HepG2 (cell line): ENCODE data around the gene TMEM132D. TPM values are rescaled to one million over a fixed set of nuclear protein-coding genes. Genes with fewer than 3 reads are reported as not detected.

Experiments used
- ATAC-seq: fragments of 200-7000 bp; cut with Tn5 transposase; 3 replicates; pipeline ENCODE4 v1.9.1; 2020; ENCODE audit warnings: mild to moderate bottlenecking, moderate library complexity
- BruUV-seq: library from RNA; stranded (reverse); fragments of 400-500 nt; replicated peaks from 2 replicates; lab custom pipeline; 2021; lab: Mats Ljungman, UMichigan
- CTCF ChIA-PET: fragments of 300-600 bp; formaldehyde crosslinking; extraction: SDS; loops from one replicate; lab custom pipeline; 2021; ENCODE audit warnings: low total read pairs, inconsistent platforms, low intra/inter-chr PET ratio; lab: Yijun Ruan, JAX
- POLR2A ChIA-PET: fragments of 350-600 bp; sonication (Branson Sonifier 250); formaldehyde crosslinking; loops from one replicate; lab custom pipeline; 2020; ENCODE audit warnings: antibody characterized with exemption, inconsistent platforms; lab: Yijun Ruan, JAX
- DNase-seq: peaks from one replicate; pipeline ENCODE4 v3.0.0-alpha.2; 2015; ENCODE audit warnings: low spot score
- FAIRE-seq: peaks from 3 replicates; lab custom pipeline; 2011; peaks lifted over from hg19 to GRCh38; lab: Jason Lieb, UNC
- H2AFZ ChIP-seq: one replicate; pipeline ENCODE4 v1.6.1; 2011; ENCODE audit warnings: low read length, inconsistent platforms
- H3K27ac ChIP-seq: fragments of 300-600 bp; 3 replicates; pipeline ENCODE4 v1.8.0; 2011; ENCODE audit warnings: mixed run types, mild to moderate bottlenecking, mixed read lengths, low read length, inconsistent platforms; ENCODE audit not compliant: insufficient read depth; ENCODE audit errors: extremely low read length
- H3K27me3 ChIP-seq, 2 experiments: fragments of 200-600 bp in 1 of 2; 2 replicates in 1 of 2; 3 replicates in 1 of 2; pipeline versions ENCODE4 v1.6.0 to v1.8.0; 2011; ENCODE audit warnings: low read length in 2 of 2, mild to moderate bottlenecking in 2 of 2, moderate library complexity in 2 of 2, inconsistent platforms in 1 of 2; ENCODE audit not compliant: insufficient read depth in 2 of 2, control insufficient read depth in 1 of 2
- H3K36me3 ChIP-seq, 2 experiments: fragments of 200-600 bp in 1 of 2; replicated peaks in 1 of 2; 2 replicates in 1 of 2; 3 replicates in 1 of 2; pipeline versions ENCODE4 v1.5.1 to v1.8.0; 2011; ENCODE audit warnings: low read length in 2 of 2, inconsistent platforms in 1 of 2; ENCODE audit not compliant: insufficient read depth in 2 of 2, control insufficient read depth in 1 of 2
- H3K4me1 ChIP-seq: 2 replicates; pipeline ENCODE4 v1.5.1; 2012; ENCODE audit warnings: low read length, inconsistent platforms; ENCODE audit not compliant: insufficient read depth
- H3K4me2 ChIP-seq: 2 replicates; pipeline ENCODE4 v1.6.0; 2011; ENCODE audit warnings: low read depth, low read length, inconsistent platforms
- H3K4me3 ChIP-seq, 3 experiments: fragments of 200-600 bp in 1 of 3; sonication (generic), shearing (Covaris generic) in 1 of 3; replicated peaks in 1 of 3; 2 replicates each; pipeline ENCODE4 v1.5.1; 2011 to 2016; ENCODE audit warnings: low read length in 3 of 3, inconsistent platforms in 2 of 3, low read depth in 2 of 3, mild to moderate bottlenecking in 2 of 3, control low read depth in 1 of 3, mixed read lengths in 1 of 3; ENCODE audit not compliant: insufficient read depth in 1 of 3
- H3K79me2 ChIP-seq: one replicate; pipeline ENCODE4 v1.6.1; 2011; ENCODE audit warnings: low read length, inconsistent platforms; ENCODE audit not compliant: insufficient read depth
- H3K9ac ChIP-seq: 2 replicates; pipeline ENCODE4 v1.6.0; 2011; ENCODE audit warnings: mild to moderate bottlenecking, low read depth, low read length, inconsistent platforms; ENCODE audit not compliant: insufficient read depth
- H3K9me3 ChIP-seq: 2 replicates; pipeline ENCODE4 v1.5.1; 2012; ENCODE audit warnings: mild to moderate bottlenecking, low read length
- H4K20me1 ChIP-seq: 2 replicates; pipeline ENCODE4 v1.6.0; 2011; ENCODE audit warnings: inconsistent platforms, mild to moderate bottlenecking, low read length, moderate library complexity; ENCODE audit not compliant: insufficient read depth
- BRD4 ChIP-seq: sonication (generic); formaldehyde crosslinking; IDR thresholded peaks from 2 replicates; pipeline ENCODE4 v1.4.0; 2020; ENCODE audit warnings: missing genetic modification reagents
- CENPT ChIP-seq: sonication (generic); formaldehyde crosslinking; IDR thresholded peaks from 2 replicates; pipeline ENCODE4 v1.8.0; 2022; ENCODE audit warnings: low read depth, mild to moderate bottlenecking, moderate library complexity, missing genetic modification reagents
- DMAP1 ChIP-seq: IDR thresholded peaks from 2 replicates; pipeline ENCODE4 v1.6.1; 2016
- FOSL1 ChIP-seq: sonication (generic); formaldehyde crosslinking; IDR thresholded peaks from 2 replicates; pipeline ENCODE4 v1.9.0; 2021; ENCODE audit warnings: missing genetic modification reagents, borderline replicate concordance
- GABPB1 ChIP-seq: IDR thresholded peaks from 2 replicates; pipeline ENCODE4 v1.6.1; 2016; ENCODE audit warnings: mild to moderate bottlenecking, missing genetic modification reagents, moderate library complexity, missing compliant biosample characterization
- GPN1 ChIP-seq: sonication (generic); formaldehyde crosslinking; IDR thresholded peaks from 2 replicates; pipeline ENCODE4 v1.5.1; 2020; ENCODE audit warnings: missing genetic modification reagents, borderline replicate concordance
- MXI1 ChIP-seq: IDR thresholded peaks from 3 replicates; pipeline ENCODE4 v1.6.1; 2012; ENCODE audit warnings: low read depth, low read length, inconsistent platforms, borderline replicate concordance
- NFE2L2 ChIP-seq: fragments of 150-350 bp; IDR thresholded peaks from 2 replicates; pipeline ENCODE4 v1.6.1; 2014; ENCODE audit warnings: low read length
- REPIN1 ChIP-seq: sonication (generic); formaldehyde crosslinking; IDR thresholded peaks from 2 replicates; pipeline ENCODE4 v1.8.0; 2022; ENCODE audit warnings: missing genetic modification reagents, low read depth, mild to moderate bottlenecking, borderline replicate concordance
- ZNF451 ChIP-seq: sonication (generic); formaldehyde crosslinking; IDR thresholded peaks from 2 replicates; pipeline ENCODE4 v1.5.0; 2020; ENCODE audit warnings: mild to moderate bottlenecking, missing genetic modification reagents
- ZNF468 ChIP-seq: sonication (generic); formaldehyde crosslinking; IDR thresholded peaks from 2 replicates; pipeline ENCODE4 v1.8.0; 2022; ENCODE audit warnings: mild to moderate bottlenecking, moderate library complexity, missing genetic modification reagents
- ZNF614 ChIP-seq: IDR thresholded peaks from 2 replicates; pipeline ENCODE4 v1.6.1; 2018; ENCODE audit warnings: missing biosample characterization, missing genetic modification reagents, inconsistent platforms, borderline replicate concordance
- ZNF747 ChIP-seq: sonication (generic); formaldehyde crosslinking; IDR thresholded peaks from 2 replicates; pipeline ENCODE4 v1.8.1; 2023; ENCODE audit warnings: missing genetic modification reagents, mild to moderate bottlenecking, borderline replicate concordance
- WGBS: methylation state at CpG from one replicate; pipeline ENCODE4 v1.1.6; 2017; ENCODE audit warnings: low lambda C conversion rate; 5-methylcytosine and 5-hydroxymethylcytosine counted together
- in situ Hi-C: cut with HindIII; loops from 2 replicates; pipeline ENCODE4 v1.10.0; 2017; ENCODE audit warnings: low pct_unique_long_range_greater_than_20kb; ENCODE audit not compliant: extremely low pct_ligation_motif_present
- intact Hi-C: fragments of 100-400 bp; cut with micrococcal nuclease; formaldehyde crosslinking; loops from one replicate; pipeline ENCODE4 v1.10.0; 2022; ENCODE audit not compliant: unreplicated experiment
- polyA plus RNA-seq, 8 experiments: library from polyadenylated mRNA; depleted of rRNA in 3 of 8; stranded (reverse) in 7 of 8; unstranded in 1 of 8; fragments of >200 nt; fragmentation: Illumina TruSeq in 4 of 8; extraction: Trizol in 4 of 8; gene quantifications; 2 replicates each; pipeline versions ENCODE4 v1.2.1 to v1.2.3, GENCODE V29; 2011 to 2016; ENCODE audit warnings: low read depth in 4 of 8, missing spikeins in 1 of 8, mixed read lengths in 1 of 8; ENCODE audit not compliant: insufficient read depth in 1 of 8
- total RNA-seq, 5 experiments: library from RNA; depleted of rRNA; stranded (reverse); fragments of >200 nt; fragmentation: Illumina TruSeq; extraction: Trizol; gene quantifications; 2 replicates each; pipeline ENCODE4 v1.2.3, GENCODE V29; 2016; ENCODE audit warnings: low read depth in 1 of 5

TMEM132D gene
- total and polyA plus RNA-seq, 2 of the 13 experiments (the other 11 are each of a cell fraction or from before 2014, with no cell fraction given) = not detected

- 0% methylated on average over 2 of the region's 2 CpGs for WGBS
- DNase-seq = no peak
- CTCF ChIA-PET = no interaction called here
- no peak overlapping the region for H3K4me2 ChIP-seq
- no peak overlapping the region for H2AFZ ChIP-seq
- no peak overlapping the region for H3K4me3 ChIP-seq
- H3K36me3 ChIP-seq = no peaks in the 10 kb centered on the region
- no peak for ATAC-seq
- no peaks in the 10 kb centered on the region for H3K4me1 ChIP-seq
- POLR2A ChIA-PET = no interaction called here
- no peaks in the 10 kb centered on the region for H4K20me1 ChIP-seq
- no peak overlapping the region for H3K27ac ChIP-seq
- BruUV-seq = no TSS peak
- intact Hi-C loops = no loop called here
- in situ Hi-C loops = no loop called here
- H3K9ac ChIP-seq = no peak overlapping the region
- FAIRE-seq = no peak
- no peaks in the 10 kb centered on the region for H3K27me3 ChIP-seq
- H3K79me2 ChIP-seq = no peaks in the 10 kb centered on the region
- TF ChIP-seq ZNF468 (CRISPR knock-in tag) (no peak), DMAP1 (CRISPR knock-in tag) (no peak), ZNF451 (CRISPR knock-in tag) (no peak), NFE2L2 (no peak), MXI1 (no peak), GPN1 (CRISPR knock-in tag) (no peak), FOSL1 (CRISPR knock-in tag) (no peak), BRD4 (CRISPR knock-in tag) (no peak), GABPB1 (CRISPR knock-in tag) (no peak), CENPT (CRISPR knock-in tag) (no peak), ZNF614 (CRISPR knock-in tag) (no peak), ZNF747 (no peak), REPIN1 (CRISPR knock-in tag) (no peak)
- H3K9me3 ChIP-seq = peaks cover 12% of the 10 kb centered on the region; the same call in 1 of the 2 replicates
Observed at GRCh38 chr12:129592449-129592848, 311.4 kb downstream of the TMEM132D start.
